ENCODE data around the gene KCNC1. TPM values are rescaled to one million over a fixed set of nuclear protein-coding genes. Genes with fewer than 3 reads are reported as not detected.

Gene KCNC1
- total and polyA plus RNA-seq, 2 of the 4 experiments (the other 2 are of a cell fraction): 0.03 TPM; not detected in 1

DNA sequence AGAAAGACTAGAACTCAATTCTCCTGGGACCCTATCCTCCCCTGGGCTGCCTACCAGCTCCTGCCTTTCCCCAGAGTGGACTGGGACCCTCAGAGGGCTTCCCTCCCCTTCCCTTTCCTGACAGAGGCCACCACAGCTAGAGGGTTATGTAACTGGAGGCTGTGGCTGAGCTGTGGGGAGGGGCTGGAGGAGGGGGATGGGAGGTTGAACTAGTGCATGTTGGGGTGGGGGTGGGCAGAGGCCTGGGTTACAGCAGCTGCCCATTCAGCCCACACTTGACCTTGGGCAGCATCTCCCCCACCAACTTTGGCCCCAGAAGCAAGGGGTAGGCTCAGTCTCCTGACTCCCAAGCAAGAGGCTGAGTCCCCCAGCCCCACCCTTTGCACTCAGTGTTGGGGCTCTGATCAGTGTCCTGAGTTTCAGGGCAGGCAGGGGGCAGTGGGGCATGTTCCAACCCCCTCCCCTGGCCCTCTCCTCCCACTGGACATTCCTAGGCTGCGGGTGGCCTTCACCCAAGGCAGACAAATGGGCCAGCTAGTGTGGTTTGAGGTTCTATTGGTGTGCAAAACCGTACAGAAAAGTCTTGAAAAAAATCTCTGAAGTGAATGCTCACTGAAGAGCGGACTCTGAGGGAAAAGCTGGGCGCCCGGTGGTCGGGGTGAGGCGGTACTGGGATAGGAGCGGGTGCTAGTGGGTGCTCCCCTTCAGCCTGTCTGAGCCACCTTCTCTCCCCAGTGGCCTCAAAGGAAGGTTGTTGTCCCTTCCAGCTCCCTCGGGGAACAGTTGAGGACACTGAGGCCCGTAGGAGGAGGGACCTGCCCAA, 3.8 kb downstream of the KCNC1 start:
- Histone ChIP-seq H4K91ac (ENCODE audit: insufficient read depth, low read depth, low read length) (no peak overlapping the region), H3K4me1 (ENCODE audit: control insufficient read depth, insufficient read depth, low read length) (no peaks in the 10 kb centered on the region), H3K27me3 (ENCODE audit: control insufficient read depth, insufficient read depth, low read length) (peaks cover 58% of the 10 kb centered on the region), H3K9me3 (ENCODE audit: control insufficient read depth, insufficient read depth, low read length) (peaks cover 2% of the 10 kb centered on the region; the same call in 1 of the 2 replicates), H3K4ac (ENCODE audit: low read depth, low read length) (no peak overlapping the region), H3K9ac (ENCODE audit: low read depth, low read length) (no peak overlapping the region), H2BK5ac (ENCODE audit: low read depth, low read length, poor library complexity, severe bottlenecking) (no peak overlapping the region), H3K4me3 (ENCODE audit: insufficient read depth, low read depth, low read length) (no peak overlapping the region), H2AK5ac (ENCODE audit: low read depth, low read length) (no peak overlapping the region), H3K23ac (ENCODE audit: low read depth, low read length) (no peak overlapping the region), H3K79me1 (ENCODE audit: low read depth in 1 of 2, low read length in 2 of 2) (no peaks in the 10 kb centered on the region), H2BK20ac (ENCODE audit: low read depth, low read length) (no peak overlapping the region), H3K9me1 (ENCODE audit: insufficient read depth, low read length) (no peaks in the 10 kb centered on the region), H3K14ac (replicated peaks; ENCODE audit: low read depth, low read length) (no peak overlapping the region), H3K4me2 (ENCODE audit: low read depth, low read length) (no peak overlapping the region), H4K20me1 (ENCODE audit: insufficient read depth, low read length) (0 out of 2 replicates have a peak, but pooled peaks cover 6% of the 10 kb centered on the region), H2AFZ (replicated peaks; ENCODE audit: low read length, poor library complexity) (no peak overlapping the region), H3K56ac (ENCODE audit: extremely low read depth, insufficient read depth, low read length) (no peak overlapping the region), H3K18ac (ENCODE audit: low read depth, low read length) (no peak overlapping the region), H3K36me3 (ENCODE audit: control insufficient read depth, insufficient read depth, low read length) (no peaks in the 10 kb centered on the region), H4K8ac (ENCODE audit: low read depth in 2 of 2, low read length in 2 of 2) (no peak overlapping the region), H4K5ac (ENCODE audit: low read depth, low read length) (no peak overlapping the region), H2BK15ac (ENCODE audit: low read depth, low read length) (no peak overlapping the region), H3K27ac (ENCODE audit: insufficient read depth, low read length) (no peak overlapping the region), H2BK120ac (ENCODE audit: low read depth, low read length) (no peak overlapping the region), H2AK9ac (replicated peaks; ENCODE audit: low read depth, low read length, poor library complexity) (no peak overlapping the region)
- ATAC-seq (ENCODE audit: low read depth) (no peak), DNase-seq (no peak)
- ChIA-PET POLR2A (ENCODE audit: unreplicated experiment) (no interaction called here), CTCF (no interaction called here)
- intact Hi-C loops (cut with micrococcal nuclease) (loop anchor here (10.0 kb wide), 2 partner anchors 366 to 586 kb away; partner anchors contain the start of genes GTF2H1, HPS5 and SAAL1), in situ Hi-C loops (cut with MboI; ENCODE audit: low sequenced_read_pairs) (no loop called here), dilution Hi-C loops (cut with HindIII; ENCODE audit: low sequenced_read_pairs, unreplicated experiment) (loop anchor here (25.0 kb wide), 1 partner anchor 249 kb away; no protein-coding TSS in a partner anchor)
- 13% methylated on average over 1 of the region's 10 CpGs; no CpG with 5 or more reads in 1 of the 2 experiments for WGBS, 2 experiments (ENCODE audit: extremely low coverage in 2 of 2, insufficient read length in 1 of 2)
- no TSS peak for BruUV-seq (replicated peaks)
- TF ChIP-seq FOS (IDR thresholded peaks at IDR 0.05; ENCODE audit: low read depth, low read length): no peak
- no peak for TF ChIP-seq CEBPB (IDR thresholded peaks at IDR 0.05; ENCODE audit: low read depth, low read length)
- TF ChIP-seq NFE2L2 (IDR thresholded peaks at IDR 0.05; ENCODE audit: low read depth, low read length): no peak
- TF ChIP-seq CHD1 (IDR thresholded peaks at IDR 0.05; ENCODE audit: low read depth, low read length): no peak
- TF ChIP-seq, protein P1, sequence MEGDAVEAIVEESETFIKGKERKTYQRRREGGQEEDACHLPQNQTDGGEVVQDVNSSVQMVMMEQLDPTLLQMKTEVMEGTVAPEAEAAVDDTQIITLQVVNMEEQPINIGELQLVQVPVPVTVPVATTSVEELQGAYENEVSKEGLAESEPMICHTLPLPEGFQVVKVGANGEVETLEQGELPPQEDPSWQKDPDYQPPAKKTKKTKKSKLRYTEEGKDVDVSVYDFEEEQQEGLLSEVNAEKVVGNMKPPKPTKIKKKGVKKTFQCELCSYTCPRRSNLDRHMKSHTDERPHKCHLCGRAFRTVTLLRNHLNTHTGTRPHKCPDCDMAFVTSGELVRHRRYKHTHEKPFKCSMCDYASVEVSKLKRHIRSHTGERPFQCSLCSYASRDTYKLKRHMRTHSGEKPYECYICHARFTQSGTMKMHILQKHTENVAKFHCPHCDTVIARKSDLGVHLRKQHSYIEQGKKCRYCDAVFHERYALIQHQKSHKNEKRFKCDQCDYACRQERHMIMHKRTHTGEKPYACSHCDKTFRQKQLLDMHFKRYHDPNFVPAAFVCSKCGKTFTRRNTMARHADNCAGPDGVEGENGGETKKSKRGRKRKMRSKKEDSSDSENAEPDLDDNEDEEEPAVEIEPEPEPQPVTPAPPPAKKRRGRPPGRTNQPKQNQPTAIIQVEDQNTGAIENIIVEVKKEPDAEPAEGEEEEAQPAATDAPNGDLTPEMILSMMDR (conservative IDR thresholded peaks at IDR 0.05; ENCODE audit: low read depth, low read length): no peak
- TF ChIP-seq, protein P2, sequence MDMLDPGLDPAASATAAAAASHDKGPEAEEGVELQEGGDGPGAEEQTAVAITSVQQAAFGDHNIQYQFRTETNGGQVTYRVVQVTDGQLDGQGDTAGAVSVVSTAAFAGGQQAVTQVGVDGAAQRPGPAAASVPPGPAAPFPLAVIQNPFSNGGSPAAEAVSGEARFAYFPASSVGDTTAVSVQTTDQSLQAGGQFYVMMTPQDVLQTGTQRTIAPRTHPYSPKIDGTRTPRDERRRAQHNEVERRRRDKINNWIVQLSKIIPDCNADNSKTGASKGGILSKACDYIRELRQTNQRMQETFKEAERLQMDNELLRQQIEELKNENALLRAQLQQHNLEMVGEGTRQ (IDR thresholded peaks at IDR 0.05; ENCODE audit: low read depth, low read length): no peak
- TF ChIP-seq MAFK (IDR thresholded peaks at IDR 0.05; ENCODE audit: low read depth, low read length): no peak
- no peak for TF ChIP-seq RCOR1 (IDR thresholded peaks at IDR 0.05; ENCODE audit: insufficient replicate concordance, low read length)
- no peak for TF ChIP-seq RFX5 (IDR thresholded peaks at IDR 0.05; ENCODE audit: low read depth, low read length)
- no peak for TF ChIP-seq MAZ (IDR thresholded peaks at IDR 0.05; ENCODE audit: borderline replicate concordance, low read depth, low read length)
